GM12878 (cell line): ENCODE measurements around the gene PBRM1. TPM values are rescaled to one million over a fixed set of nuclear protein-coding genes. Genes with fewer than 3 reads are reported as not detected.

ENCODE experiments used
- BACH1 ChIP-seq: fragments of 450-650 bp; IDR thresholded peaks from 2 replicates; pipeline ENCODE4 v1.6.1; 2017; ENCODE audit warnings: mild to moderate bottlenecking, borderline replicate concordance
- BMI1 ChIP-seq: fragments of 450-650 bp; IDR thresholded peaks from 2 replicates; pipeline ENCODE4 v1.6.1; 2016; ENCODE audit warnings: mild to moderate bottlenecking, moderate library complexity, borderline replicate concordance
- CBX5 ChIP-seq: sonication (generic); IDR thresholded peaks from 2 replicates; pipeline ENCODE4 v1.6.1; 2016; ENCODE audit warnings: low read depth, moderate library complexity, mild to moderate bottlenecking, inconsistent platforms
- CUX1 ChIP-seq: IDR thresholded peaks from 2 replicates; pipeline ENCODE4 v1.6.1; 2012; ENCODE audit warnings: improper control_type of control experiment, low read depth, low read length; ENCODE audit not compliant: insufficient replicate concordance
- EGR1 ChIP-seq, 2 experiments: IDR thresholded peaks; 1 replicate in 1 of 2; 2 replicates in 1 of 2; pipeline ENCODE4 v1.6.1; 2011 to 2012; ENCODE audit warnings: low read depth in 2 of 2, low read length in 2 of 2, borderline replicate concordance in 1 of 2, mild to moderate bottlenecking in 1 of 2, moderate library complexity in 1 of 2
- LARP7 ChIP-seq: fragments of 450-650 bp; IDR thresholded peaks from 2 replicates; pipeline ENCODE4 v1.6.1; 2017; ENCODE audit warnings: mild to moderate bottlenecking
- MXI1 ChIP-seq: fragments of 150-350 bp; IDR thresholded peaks from 2 replicates; pipeline ENCODE4 v1.6.1; 2011; ENCODE audit warnings: low read depth, mild to moderate bottlenecking, inconsistent platforms, low read length, improper control_type of control experiment
- RB1 ChIP-seq: fragments of 450-650 bp; formaldehyde crosslinking; IDR thresholded peaks from 2 replicates; pipeline ENCODE4 v1.6.1; 2017; ENCODE audit warnings: mild to moderate bottlenecking, borderline replicate concordance
- REST ChIP-seq: IDR thresholded peaks from 2 replicates; pipeline ENCODE4 v1.6.1; 2012; ENCODE audit warnings: mild to moderate bottlenecking, low read depth, low read length
- SIN3A ChIP-seq: IDR thresholded peaks from 2 replicates; pipeline ENCODE4 v1.6.1; 2012; ENCODE audit warnings: low read depth, low read length, improper control_type of control experiment
- SIX5 ChIP-seq: IDR thresholded peaks from 2 replicates; pipeline ENCODE4 v1.6.1; 2011; ENCODE audit warnings: mild to moderate bottlenecking, low read depth, low read length, moderate library complexity; ENCODE audit not compliant: severe bottlenecking
- TAF1 ChIP-seq: IDR thresholded peaks from 2 replicates; pipeline ENCODE4 v1.6.1; 2011; ENCODE audit warnings: mild to moderate bottlenecking, low read depth, low read length, borderline replicate concordance
- ZBTB4 ChIP-seq: fragments of 450-650 bp; formaldehyde crosslinking; IDR thresholded peaks from 2 replicates; pipeline ENCODE4 v1.4.0; 2022; ENCODE audit warnings: mild to moderate bottlenecking, moderate library complexity
- ZNF207 ChIP-seq: fragments of 450-650 bp; IDR thresholded peaks from 2 replicates; pipeline ENCODE4 v1.6.1; 2014; ENCODE audit warnings: antibody characterized with exemption, mild to moderate bottlenecking, borderline replicate concordance
- polyA plus RNA-seq, 11 experiments: library from polyadenylated mRNA; depleted of rRNA in 4 of 11; unstranded in 6 of 11; stranded (reverse) in 5 of 11; fragments of >200 nt; fragmentation: Nextera tagmentation in 4 of 11; fragmentation: Illumina TruSeq in 1 of 11; extraction: Ambion mirVana in 4 of 11; extraction: Trizol in 1 of 11; gene quantifications; 1 replicate in 1 of 11; 2 replicates in 10 of 11; pipeline versions ENCODE4 v1.2.1 to v1.2.3, GENCODE V29; 2011 to 2016; ENCODE audit warnings: inconsistent platforms in 2 of 11, missing spikeins in 2 of 11, low read depth in 1 of 11
- total RNA-seq, 4 experiments: library from RNA; depleted of rRNA in 3 of 4; stranded (reverse); fragments of >200 nt in 3 of 4; fragmentation: Illumina TruSeq in 1 of 4; extraction: Trizol in 1 of 4; gene quantifications; 2 replicates each; pipeline versions ENCODE4 v1.2.1 to v1.2.3, GENCODE V29; 2013 to 2021

PBRM1 gene
- total and polyA plus RNA-seq, 10 of the 15 experiments (the other 5 are each of a cell fraction or from before 2014, with no cell fraction given), result 8.9 to 88.9 (median 39.3) TPM

- TF ChIP-seq CUX1, result peak; percentile 10
- peak; percentile 96 for TF ChIP-seq MXI1
- TF ChIP-seq ZBTB4 (CRISPR knock-in tag), result no peak
- peak; percentile 97 for TF ChIP-seq ZNF207
- TF ChIP-seq CBX5, result no peak
- peak; percentile 62; the same call in 1 of the 2 replicates for TF ChIP-seq BACH1
- TF ChIP-seq TAF1, result peak; percentile 52; the same call in 1 of the 2 replicates
- peak; percentile 98 for TF ChIP-seq BMI1
- peak; percentile 60 for TF ChIP-seq SIX5
- peak; percentile 95; the same call in 1 of the 2 replicates for TF ChIP-seq RB1
- TF ChIP-seq EGR1 (IDR thresholded peaks at IDR 0.05; ENCODE audit: borderline replicate concordance in 1 of 2, low read depth in 2 of 2, low read length in 2 of 2), result peak in 1 of 2 experiments; percentile 60; a peak in 2 of 3 replicates
- TF ChIP-seq REST, result 0 out of 2 replicates have a peak, but pooled peaks have one; percentile 38
- peak; percentile 91 for TF ChIP-seq LARP7
- peak; percentile 98 for TF ChIP-seq SIN3A
Measured at GRCh38 chr3:52705688-52706686, 20.3 kb upstream of the PBRM1 start, which contains the start of the genes GLT8D1 and SPCS1 (continued).
